Measurements from ENCODE around the gene NOL4.

Gene NOL4

DNA sequence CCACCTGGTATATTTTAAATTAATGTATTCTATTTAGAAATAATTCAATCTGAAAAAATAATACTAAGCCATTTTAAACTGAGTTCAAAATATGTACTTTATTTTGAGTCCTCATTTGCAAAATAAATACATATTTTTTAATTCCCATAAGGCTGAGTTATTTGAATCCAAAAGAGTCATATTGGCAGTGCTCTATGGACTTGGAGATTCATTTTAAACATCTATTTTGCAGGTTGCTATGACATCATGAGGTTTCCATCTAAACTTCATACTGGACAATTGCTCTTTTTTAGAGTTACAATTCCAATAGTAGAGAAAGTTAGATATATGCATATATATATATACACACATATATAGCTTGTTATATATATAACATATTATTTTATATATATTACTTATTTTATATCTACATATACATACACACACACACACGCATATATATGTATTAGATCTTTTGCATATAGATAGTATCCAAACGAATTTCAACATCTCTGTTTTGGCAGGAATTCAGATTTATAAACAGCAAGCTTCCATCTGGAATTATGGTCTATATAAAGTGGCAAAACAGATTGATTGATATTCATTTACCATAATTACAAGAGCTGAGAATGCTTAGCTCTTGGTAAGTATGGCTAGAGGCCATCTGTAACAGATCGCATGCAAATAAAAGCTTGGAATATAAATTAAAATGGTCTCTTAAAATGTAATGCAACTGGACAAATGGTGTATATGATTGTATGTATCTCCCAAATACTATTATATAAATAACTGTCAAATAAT is 34.9 kb downstream of the NOL4 start:
- no peak for DNase-seq

Measured in activated CD4-positive, alpha-beta T cell treated with anti-CD3 and anti-CD28 coated beads, Interleukin-2, amount 50 U/mL, for 1 hour (primary cell).